Small intestine (tissue), 7 donors: ENCODE measurements around the gene ZBTB2. TPM values are rescaled to one million over a fixed set of nuclear protein-coding genes. Genes with fewer than 3 reads are reported as not detected.
"Not testable (repeated sequence)": the region's sequence is repeated elsewhere in the genome, so short reads cannot be mapped to it uniquely, and the experiment has no call there.

Experiments
- DNase-seq, 2 donors: peaks; one replicate each; pipeline versions ENCODE4 v3.0.0 to v3.0.0-alpha.2; 2013
- FAIRE-seq: peaks from 2 replicates; lab custom pipeline; 2012; peaks lifted over from hg19 to GRCh38; lab: Jason Lieb, UNC
- H3K27ac ChIP-seq, 3 donors: one replicate each; pipeline ENCODE4 v1.5.1; 2013; ENCODE audit warnings: low read length in 2 of 3, mild to moderate bottlenecking in 2 of 3, control low read depth in 1 of 3, inconsistent platforms in 1 of 3, low read depth in 1 of 3, moderate library complexity in 1 of 3
- H3K27me3 ChIP-seq, 3 donors: one replicate each; pipeline ENCODE4 v1.6.1; 2013; ENCODE audit warnings: low read length in 3 of 3, inconsistent platforms in 1 of 3; ENCODE audit not compliant: control insufficient read depth in 3 of 3, insufficient read depth in 3 of 3
- H3K36me3 ChIP-seq, 3 donors: one replicate each; pipeline ENCODE4 v1.6.1; 2013; ENCODE audit warnings: low read length in 3 of 3, inconsistent platforms in 1 of 3, low read depth in 1 of 3, mild to moderate bottlenecking in 1 of 3, moderate library complexity in 1 of 3; ENCODE audit not compliant: control insufficient read depth in 3 of 3, insufficient read depth in 2 of 3
- H3K4me1 ChIP-seq, 3 donors: one replicate each; pipeline ENCODE4 v1.6.1; 2013; ENCODE audit warnings: low read length in 2 of 3, inconsistent platforms in 1 of 3, low read depth in 1 of 3, mild to moderate bottlenecking in 1 of 3, moderate library complexity in 1 of 3; ENCODE audit not compliant: control insufficient read depth in 3 of 3, insufficient read depth in 2 of 3
- H3K4me3 ChIP-seq, 3 donors: one replicate each; pipeline ENCODE4 v1.5.1; 2013; ENCODE audit warnings: low read length in 3 of 3, control low read depth in 1 of 3, inconsistent platforms in 1 of 3, low read depth in 1 of 3, mild to moderate bottlenecking in 1 of 3, moderate library complexity in 1 of 3
- H3K9me3 ChIP-seq, 2 donors: one replicate each; pipeline ENCODE4 v1.6.1; 2013; ENCODE audit warnings: low read depth in 1 of 2, low read length in 1 of 2; ENCODE audit not compliant: control insufficient read depth in 2 of 2, insufficient read depth in 1 of 2
- WGBS, 3 donors: extraction: QIAGEN DNeasy Blood & Tissue Kit; methylation state at CpG; one replicate each; pipeline ENCODE4 v1.1.7; 2013; 5-methylcytosine and 5-hydroxymethylcytosine counted together
- polyA plus RNA-seq, 4 donors: library from polyadenylated mRNA; stranded (reverse) in 3 of 4; unstranded in 1 of 4; fragments of 200-250 nt in 3 of 4; fragments of 120-200 nt in 1 of 4; gene quantifications; one replicate each; pipeline versions ENCODE4 v1.2.1 to v1.2.3, GENCODE V29; 2013
- donor health status: healthy with polysubstance abuse.
- donor health status: control.
- donor health status: control.
- donor health status: Bipolar disorder and iron deficiency.
- donor health status: healthy.

The ZBTB2 gene
- polyA plus RNA-seq, 4 donors: 7.1 to 14.7 (median 8.4) TPM

DNA sequence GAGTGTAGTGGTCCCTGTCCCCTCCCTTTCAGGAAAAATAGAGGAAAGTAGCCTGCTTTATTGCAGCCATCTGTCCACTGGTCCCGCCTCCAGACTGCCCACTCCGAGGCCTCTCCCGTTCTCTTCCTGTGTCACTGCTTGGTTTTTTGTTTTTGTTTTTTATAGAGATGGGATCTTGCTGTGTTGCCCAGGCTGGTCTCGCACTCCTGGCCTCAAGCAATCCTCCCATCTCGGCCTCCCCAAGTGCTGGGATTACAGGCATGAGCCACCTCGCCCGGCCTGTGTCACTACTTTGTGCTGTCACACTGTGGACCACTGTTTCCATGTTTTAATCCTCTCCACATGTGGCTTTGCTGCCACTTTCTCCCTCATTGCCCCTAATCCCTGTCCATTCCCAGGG is 71.2 kb downstream of the ZBTB2 start:
- no peak for FAIRE-seq
- peaks cover 0 to 6% (median 0%) of the 10 kb centered on the region in 3 donors for H3K4me1 ChIP-seq
- no peak overlapping the region for H3K27ac ChIP-seq
- DNase-seq: no peak
- 90 to 94% (median 91%) methylated on average over 7 of the region's 7 CpGs for WGBS, 3 donors
- H3K4me3 ChIP-seq: no peak overlapping the region
- peaks cover 0 to 4% of the 10 kb centered on the region in 2 donors for H3K9me3 ChIP-seq
- H3K36me3 ChIP-seq: no peaks in the 10 kb centered on the region
- no peaks in the 10 kb centered on the region for H3K27me3 ChIP-seq

DNA sequence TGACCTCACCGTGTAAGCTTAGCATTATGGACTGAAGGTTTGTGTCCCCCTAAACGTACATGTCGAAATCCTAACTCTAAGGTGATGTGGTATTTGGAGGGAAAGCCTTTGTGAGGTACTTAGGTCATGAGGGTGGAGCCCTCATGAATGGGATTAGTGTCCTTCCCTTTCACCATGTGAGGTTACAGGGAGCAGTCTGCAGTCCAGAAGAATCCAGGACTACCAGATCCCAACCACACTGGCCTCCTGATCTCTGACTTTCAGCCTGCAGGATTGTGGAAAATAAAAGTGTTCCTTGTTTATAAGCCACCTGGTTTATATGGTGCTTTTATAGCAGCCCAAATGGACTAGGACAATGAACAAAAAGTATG is 73.4 kb downstream of the ZBTB2 start:
- WGBS, 3 donors: 69 to 74% (median 70%) methylated on average over 3 of the region's 3 CpGs
- no peak for FAIRE-seq
- H3K36me3 ChIP-seq: no peaks in the 10 kb centered on the region
- peak overlapping the region in 2 of 3 donors; percentile 7 to 36 for H3K27ac ChIP-seq
- no peak overlapping the region for H3K4me3 ChIP-seq
- peaks cover 0 to 8% (median 0%) of the 10 kb centered on the region in 3 donors for H3K4me1 ChIP-seq
- H3K9me3 ChIP-seq: peaks cover 0 to 4% of the 10 kb centered on the region in 2 donors
- H3K27me3 ChIP-seq: no peaks in the 10 kb centered on the region
- DNase-seq: no peak

DNA sequence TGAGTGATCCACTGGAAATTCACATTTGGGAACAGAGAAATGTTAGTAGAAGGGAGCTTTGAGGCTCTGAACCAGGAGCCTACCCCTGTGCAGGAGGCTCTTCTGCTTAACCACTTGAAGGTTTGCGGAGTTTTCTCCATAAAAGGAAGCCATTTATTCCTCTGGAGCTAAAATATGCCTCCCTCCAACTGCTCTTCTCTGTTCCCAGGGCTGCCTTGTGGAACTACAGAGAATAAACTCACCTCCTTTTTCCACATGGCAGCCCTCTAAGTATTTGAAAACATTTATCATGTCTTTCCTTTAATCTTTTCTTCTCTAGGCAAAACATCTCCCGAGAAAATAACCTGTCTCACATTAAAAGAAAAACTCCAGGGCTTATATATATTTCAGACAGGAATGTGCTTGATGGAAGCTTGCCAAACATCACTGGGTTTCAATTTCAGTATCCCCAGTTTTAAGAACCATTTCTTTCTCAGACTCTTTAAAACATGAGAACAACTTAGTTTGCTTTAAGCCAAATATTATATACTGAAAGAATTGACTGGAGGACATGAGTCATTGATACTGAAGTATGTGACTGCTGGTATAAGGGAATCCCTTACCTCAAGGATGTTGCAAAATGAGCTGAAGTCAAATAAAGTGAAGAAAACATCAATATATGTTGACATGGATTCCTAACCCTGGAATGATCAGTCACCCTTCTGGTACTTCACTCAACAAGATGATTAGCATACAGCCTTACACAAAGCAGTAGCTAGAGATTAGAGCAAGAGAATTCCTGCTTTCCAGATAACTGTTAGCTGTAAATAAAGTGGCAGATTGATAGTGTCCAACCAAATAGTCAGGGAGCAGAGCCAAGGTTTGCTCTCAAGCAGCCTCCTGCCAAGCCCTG is 74.0 kb downstream of the ZBTB2 start:
- no peaks in the 10 kb centered on the region for H3K27me3 ChIP-seq
- H3K36me3 ChIP-seq: no peaks in the 10 kb centered on the region
- FAIRE-seq: no peak
- H3K9me3 ChIP-seq: peaks cover 0 to 4% of the 10 kb centered on the region in 2 donors
- H3K4me1 ChIP-seq: peaks cover 0 to 12% (median 0%) of the 10 kb centered on the region in 3 donors
- H3K27ac ChIP-seq: peak overlapping the region in 2 of 3 donors; percentile 7 to 44
- no peak overlapping the region for H3K4me3 ChIP-seq
- WGBS, 3 donors: 57 to 68% (median 65%) methylated on average over 2 of the region's 2 CpGs
- no peak for DNase-seq

DNA sequence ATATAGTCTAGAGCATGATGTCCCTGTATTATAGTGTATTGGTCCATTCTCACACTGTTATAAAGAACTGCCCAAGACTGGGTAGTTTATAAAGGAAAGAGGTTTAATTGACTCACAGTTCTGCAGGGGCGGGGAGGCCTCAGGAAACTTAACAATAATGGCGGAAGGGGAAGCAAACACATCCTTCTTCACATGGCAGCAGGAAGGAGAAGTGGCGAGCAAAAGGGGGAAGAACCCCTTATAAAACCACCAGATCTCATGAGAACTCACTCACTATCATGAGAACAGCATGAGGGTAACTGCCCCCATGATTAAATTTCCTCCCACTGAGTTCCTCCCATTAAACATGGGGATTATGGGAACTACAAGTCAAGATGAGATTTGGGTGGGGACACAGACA is 75.7 kb downstream of the ZBTB2 start:
- FAIRE-seq, H3K4me3 ChIP-seq, H3K27ac ChIP-seq, H3K27me3 ChIP-seq, DNase-seq, H3K36me3 ChIP-seq: not testable (repeated sequence)
- H3K4me1 ChIP-seq: peaks cover 0 to 16% (median 0%) of the 10 kb centered on the region in 3 donors
- H3K9me3 ChIP-seq: peaks cover 0 to 12% of the 10 kb centered on the region in 2 donors
- WGBS, 3 donors: 80 to 91% (median 81%) methylated on average over 3 of the region's 3 CpGs

Other genes with a start within 250 kb of the ZBTB2 start
- 10 to 100 TPM in 2 of 4 donors, 1 to 10 TPM in 1, under 1 TPM in 1; 0.67 to 23.3 (median 7.2) TPM for gene AKAP12, start 151.6 kb downstream of the ZBTB2 start, polyA plus RNA-seq
- 10 to 100 TPM; 17.5 to 53.6 (median 32.3) TPM for gene RMND1, start 60.6 kb upstream of the ZBTB2 start, polyA plus RNA-seq
- 1 to 10 TPM in 3 of 4 donors, under 1 TPM in 1; 0.21 to 3.1 (median 2.3) TPM for gene CCDC170, start 102.5 kb upstream of the ZBTB2 start, polyA plus RNA-seq